Osteoblast (primary cell): ENCODE measurements around the gene ATP2B3. TPM values are rescaled to one million over a fixed set of nuclear protein-coding genes. Genes with fewer than 3 reads are reported as not detected.

Experiments used
- DNase-seq: peaks from one replicate; pipeline ENCODE4 v3.0.0; 2011; ENCODE audit warnings: low spot score, mixed read lengths; ENCODE audit not compliant: insufficient read length; ENCODE audit errors: missing footprints
- H2AFZ ChIP-seq: 2 replicates; pipeline ENCODE4 v1.6.0; 2011; ENCODE audit warnings: mild to moderate bottlenecking, low read length
- H3K27ac ChIP-seq: 2 replicates; pipeline ENCODE4 v1.5.1; 2011; ENCODE audit warnings: mild to moderate bottlenecking, low read depth, low read length, moderate library complexity
- H3K27me3 ChIP-seq: 2 replicates; pipeline ENCODE4 v1.6.0; 2012; ENCODE audit warnings: mild to moderate bottlenecking, control low read depth, inconsistent platforms, low read length, moderate library complexity; ENCODE audit not compliant: insufficient read depth
- H3K36me3 ChIP-seq: 2 replicates; pipeline ENCODE4 v1.5.1; 2011; ENCODE audit warnings: mild to moderate bottlenecking, low read length, control low read depth, moderate library complexity; ENCODE audit not compliant: insufficient read depth
- H3K4me1 ChIP-seq: 2 replicates; pipeline ENCODE4 v1.5.1; 2011; ENCODE audit warnings: mild to moderate bottlenecking, low read length, control low read depth, moderate library complexity; ENCODE audit not compliant: insufficient read depth
- H3K4me2 ChIP-seq: 2 replicates; pipeline ENCODE4 v1.6.0; 2011; ENCODE audit warnings: mild to moderate bottlenecking, low read length; ENCODE audit not compliant: insufficient read depth
- H3K4me3 ChIP-seq: fragments of 200-600 bp; sonication (generic); 3 replicates; pipeline ENCODE4 v1.5.1; 2012; ENCODE audit warnings: mild to moderate bottlenecking, low read length, inconsistent platforms; ENCODE audit not compliant: insufficient read depth
- H3K79me2 ChIP-seq: 2 replicates; pipeline ENCODE4 v1.6.0; 2012; ENCODE audit warnings: mild to moderate bottlenecking, low read length, control low read depth, inconsistent platforms; ENCODE audit not compliant: insufficient read depth
- H3K9me3 ChIP-seq: 2 replicates; pipeline ENCODE4 v1.5.1; 2011; ENCODE audit warnings: low read depth, low read length, control low read depth
- H4K20me1 ChIP-seq: 2 replicates; pipeline ENCODE4 v1.6.0; 2012; ENCODE audit warnings: mild to moderate bottlenecking, low read length, control low read depth; ENCODE audit not compliant: insufficient read depth
- total RNA-seq: library from RNA; depleted of rRNA; stranded (reverse); fragments of >200 nt; gene quantifications from 2 replicates; pipeline ENCODE4 v1.2.3, GENCODE V29; 2012
- TF ChIP-seq, protein P1 (sequence below): IDR thresholded peaks from 2 replicates; pipeline ENCODE4 v1.5.1; 2011; ENCODE audit warnings: mild to moderate bottlenecking, low read depth, low read length, moderate library complexity; ENCODE audit errors: extremely low read depth

The ATP2B3 gene
- total RNA-seq, 1 donor, result not detected

DNA sequence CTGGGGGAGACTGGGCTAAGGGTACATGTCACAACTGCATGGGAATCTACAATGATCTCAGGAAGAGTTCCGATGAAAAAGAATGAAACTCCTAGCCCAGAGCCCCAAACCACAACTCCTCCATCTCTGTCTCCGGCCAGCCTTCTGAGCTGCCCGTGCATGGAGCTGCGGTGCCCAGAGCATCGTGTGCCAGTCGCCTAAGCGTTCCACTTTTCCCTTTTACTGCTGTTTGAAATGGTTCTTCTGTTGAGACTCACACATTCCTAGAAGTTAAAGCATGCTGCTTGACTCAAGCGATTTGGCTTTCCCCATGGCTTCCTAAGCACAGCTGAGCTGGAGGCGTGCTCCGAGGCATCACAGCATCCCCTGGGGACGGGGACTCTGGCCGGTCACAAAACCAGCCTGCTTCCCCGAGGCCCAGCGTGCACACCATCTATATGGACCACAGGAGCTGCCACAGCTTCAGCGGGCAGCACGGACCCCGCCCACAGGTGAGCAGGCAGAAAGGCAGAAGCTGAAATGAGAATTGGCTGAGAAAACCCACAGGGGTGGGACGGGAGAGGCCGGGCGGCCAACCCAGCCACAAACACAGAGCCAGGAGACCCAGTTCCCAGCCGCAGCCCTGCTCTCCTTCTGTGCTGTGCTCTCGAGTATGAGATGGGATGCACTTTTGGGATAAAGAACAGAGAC, 76.5 kb downstream of the ATP2B3 start:
- Histone ChIP-seq H3K27ac (no peak overlapping the region), H3K27me3 (no peaks in the 10 kb centered on the region), H4K20me1 (peaks cover 21% of the 10 kb centered on the region), H3K4me1 (no peaks in the 10 kb centered on the region), H3K36me3 (peaks cover 3% of the 10 kb centered on the region), H3K4me2 (no peak overlapping the region), H2AFZ (no peak overlapping the region), H3K9me3 (no peaks in the 10 kb centered on the region), H3K79me2 (peaks cover 24% of the 10 kb centered on the region), H3K4me3 (no peak overlapping the region)
- peak; percentile 76 for DNase-seq
- TF ChIP-seq, protein P1, sequence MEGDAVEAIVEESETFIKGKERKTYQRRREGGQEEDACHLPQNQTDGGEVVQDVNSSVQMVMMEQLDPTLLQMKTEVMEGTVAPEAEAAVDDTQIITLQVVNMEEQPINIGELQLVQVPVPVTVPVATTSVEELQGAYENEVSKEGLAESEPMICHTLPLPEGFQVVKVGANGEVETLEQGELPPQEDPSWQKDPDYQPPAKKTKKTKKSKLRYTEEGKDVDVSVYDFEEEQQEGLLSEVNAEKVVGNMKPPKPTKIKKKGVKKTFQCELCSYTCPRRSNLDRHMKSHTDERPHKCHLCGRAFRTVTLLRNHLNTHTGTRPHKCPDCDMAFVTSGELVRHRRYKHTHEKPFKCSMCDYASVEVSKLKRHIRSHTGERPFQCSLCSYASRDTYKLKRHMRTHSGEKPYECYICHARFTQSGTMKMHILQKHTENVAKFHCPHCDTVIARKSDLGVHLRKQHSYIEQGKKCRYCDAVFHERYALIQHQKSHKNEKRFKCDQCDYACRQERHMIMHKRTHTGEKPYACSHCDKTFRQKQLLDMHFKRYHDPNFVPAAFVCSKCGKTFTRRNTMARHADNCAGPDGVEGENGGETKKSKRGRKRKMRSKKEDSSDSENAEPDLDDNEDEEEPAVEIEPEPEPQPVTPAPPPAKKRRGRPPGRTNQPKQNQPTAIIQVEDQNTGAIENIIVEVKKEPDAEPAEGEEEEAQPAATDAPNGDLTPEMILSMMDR, result no peak

DNA sequence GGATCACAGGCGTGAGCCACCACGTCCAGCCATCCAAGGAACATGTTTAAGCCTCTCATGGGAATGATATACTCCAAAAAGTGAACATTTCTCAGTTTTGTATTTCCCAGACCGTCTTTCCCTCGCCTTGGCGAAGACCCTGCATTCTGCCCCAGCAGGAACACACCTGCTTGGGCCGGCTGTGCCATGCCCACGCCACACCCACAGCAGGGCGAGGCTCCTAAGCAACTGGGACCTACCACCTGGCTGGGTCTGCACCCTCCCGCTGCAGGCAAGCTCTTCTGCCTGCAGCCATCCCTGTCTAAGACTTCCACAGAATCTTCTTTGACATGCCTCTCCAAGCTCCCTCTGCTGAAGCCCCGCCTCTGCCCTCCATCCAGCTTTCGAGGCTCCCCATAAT, 77.9 kb downstream of the ATP2B3 start:
- Histone ChIP-seq H3K4me3 (no peak overlapping the region), H2AFZ (no peak overlapping the region), H4K20me1 (peaks cover 21% of the 10 kb centered on the region), H3K9me3 (no peaks in the 10 kb centered on the region), H3K36me3 (peaks cover 3% of the 10 kb centered on the region), H3K27me3 (no peaks in the 10 kb centered on the region), H3K27ac (no peak overlapping the region), H3K79me2 (peaks cover 24% of the 10 kb centered on the region), H3K4me1 (no peaks in the 10 kb centered on the region), H3K4me2 (no peak overlapping the region)
- TF ChIP-seq, protein P1, result no peak
- peak; percentile 86 for DNase-seq

DNA sequence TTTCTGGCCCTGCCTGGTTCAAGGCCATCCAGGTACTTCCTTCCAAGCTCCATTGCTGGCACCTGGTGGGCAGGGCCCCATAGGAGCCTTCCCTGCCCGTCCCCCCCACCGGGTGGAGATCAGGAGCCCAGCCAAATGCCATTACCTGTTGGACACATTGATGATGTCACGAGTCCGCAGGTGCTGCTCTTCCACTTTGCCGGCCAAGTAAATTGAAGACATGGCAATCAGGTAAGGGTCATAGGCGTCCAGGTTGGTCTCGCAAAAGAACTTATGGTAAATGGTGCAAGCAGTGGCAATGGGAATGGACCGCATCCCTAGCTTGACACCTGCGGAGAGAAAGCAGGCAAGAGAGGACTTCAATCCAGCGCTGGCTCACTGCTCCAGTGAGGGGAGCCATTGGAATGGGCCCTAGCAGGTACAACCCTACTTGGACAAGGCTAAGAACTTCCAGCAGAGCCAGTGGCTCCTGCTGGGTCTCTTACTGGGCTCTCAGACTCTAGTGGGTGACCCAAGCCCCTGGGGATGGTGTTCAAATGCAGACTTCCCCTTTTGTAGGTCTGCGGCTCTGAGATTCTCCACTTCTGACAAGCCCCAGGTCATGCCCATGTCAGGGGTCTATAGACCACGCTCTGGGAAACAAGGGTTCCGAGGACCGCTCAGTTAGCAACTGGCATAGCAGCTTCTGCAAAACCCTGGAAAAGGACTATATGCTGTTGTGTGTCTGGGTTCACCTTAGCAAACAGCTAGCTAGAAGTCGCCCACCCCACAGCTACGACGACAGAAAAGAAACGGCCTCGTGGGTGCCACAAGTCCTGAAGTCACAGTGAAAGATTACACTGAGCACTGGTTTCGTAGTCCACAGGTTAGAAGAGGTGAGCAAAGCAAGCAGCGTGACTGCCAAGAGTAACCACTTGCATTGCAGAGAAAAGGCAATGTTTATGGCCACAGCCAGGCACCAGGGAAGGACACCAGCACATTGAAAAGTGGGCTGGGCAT, 78.7 kb downstream of the ATP2B3 start:
- Histone ChIP-seq H4K20me1 (peaks cover 21% of the 10 kb centered on the region), H3K27ac (no peak overlapping the region), H3K36me3 (peaks cover 3% of the 10 kb centered on the region), H3K4me3 (no peak overlapping the region), H3K4me2 (no peak overlapping the region), H3K4me1 (no peaks in the 10 kb centered on the region), H3K27me3 (no peaks in the 10 kb centered on the region), H3K79me2 (peaks cover 24% of the 10 kb centered on the region), H2AFZ (no peak overlapping the region), H3K9me3 (no peaks in the 10 kb centered on the region)
- peak; percentile 68 for DNase-seq
- TF ChIP-seq, protein P1, result no peak
